Measurements from ENCODE around the gene CSNK2A2. TPM values are rescaled to one million over a fixed set of nuclear protein-coding genes. Genes with fewer than 3 reads are reported as not detected.

CSNK2A2 gene
- total RNA-seq, 1 donor from 2014 or later = 39.4 TPM

- DNase-seq = no peak
Measured at GRCh38 chr16:58110571-58111301, 87.2 kb downstream of the CSNK2A2 start.

GRCh38 chr16:58109881-58110280, 88.0 kb downstream of the CSNK2A2 start:
- DNase-seq = no peak

- no peak for DNase-seq
Measured at GRCh38 chr16:58109330-58109729, 88.6 kb downstream of the CSNK2A2 start.

Small RNA genes within 50 kb of the gene (small RNA-seq; reads per million reads assigned to genes)
- not detected for gene RN7SL645P (ENCODE audit: low replicate concordance)

Other genes starting within 250 kb of the CSNK2A2 start
- 0.20 TPM for gene CNGB1, start 227.0 kb downstream of the CSNK2A2 start, total RNA-seq
- 2.4 TPM for gene ZNF319, start 197.4 kb downstream of the CSNK2A2 start, total RNA-seq
- 5.1 TPM for gene USB1, start 196.7 kb downstream of the CSNK2A2 start, total RNA-seq
- 6.6 TPM for gene MMP15, start 172.4 kb downstream of the CSNK2A2 start, total RNA-seq
- 53.5 TPM for gene CFAP20, start 68.7 kb downstream of the CSNK2A2 start, total RNA-seq
- gene PRSS54, start 96.9 kb upstream of the CSNK2A2 start, total RNA-seq = not detected
- gene GINS3, start 194.4 kb upstream of the CSNK2A2 start, total RNA-seq = 3.6 TPM